SK-N-SH (cell line): Measurements from ENCODE around the gene RABL6.

Experiments used
- ELF1 ChIP-seq: IDR thresholded peaks from 2 replicates; pipeline ENCODE4 v1.4.0; 2012
- GABPA ChIP-seq: IDR thresholded peaks from 2 replicates; pipeline ENCODE4 v1.4.0; 2012; ENCODE audit warnings: low read depth, mild to moderate bottlenecking
- MEF2A ChIP-seq: IDR thresholded peaks from 2 replicates; pipeline ENCODE4 v1.4.0; 2012; ENCODE audit warnings: low read depth, borderline replicate concordance
- RAD21 ChIP-seq: IDR thresholded peaks from 2 replicates; pipeline ENCODE4 v1.6.1; 2012; ENCODE audit warnings: mild to moderate bottlenecking, low read length
- RXRA ChIP-seq: IDR thresholded peaks from 2 replicates; pipeline ENCODE4 v1.4.0; 2012; ENCODE audit warnings: low read depth, mild to moderate bottlenecking, borderline replicate concordance
- SIN3A ChIP-seq: IDR thresholded peaks from 2 replicates; pipeline ENCODE4 v1.6.1; 2012; ENCODE audit warnings: low read depth, mild to moderate bottlenecking, low read length, moderate library complexity, borderline replicate concordance
- TEAD4 ChIP-seq: IDR thresholded peaks from 2 replicates; pipeline ENCODE4 v1.4.0; 2012; ENCODE audit warnings: mild to moderate bottlenecking, borderline replicate concordance; ENCODE audit not compliant: insufficient read depth
- YY1 ChIP-seq: IDR thresholded peaks from 2 replicates; pipeline ENCODE4 v1.4.0; 2012; ENCODE audit warnings: low read depth, mild to moderate bottlenecking
- TF ChIP-seq, protein P1 (sequence below): fragments of 200-600 bp; sonication (generic); IDR thresholded peaks from 2 replicates; pipeline ENCODE4 v1.6.1; 2017; ENCODE audit warnings: antibody characterized with exemption, mild to moderate bottlenecking, moderate library complexity

DNA sequence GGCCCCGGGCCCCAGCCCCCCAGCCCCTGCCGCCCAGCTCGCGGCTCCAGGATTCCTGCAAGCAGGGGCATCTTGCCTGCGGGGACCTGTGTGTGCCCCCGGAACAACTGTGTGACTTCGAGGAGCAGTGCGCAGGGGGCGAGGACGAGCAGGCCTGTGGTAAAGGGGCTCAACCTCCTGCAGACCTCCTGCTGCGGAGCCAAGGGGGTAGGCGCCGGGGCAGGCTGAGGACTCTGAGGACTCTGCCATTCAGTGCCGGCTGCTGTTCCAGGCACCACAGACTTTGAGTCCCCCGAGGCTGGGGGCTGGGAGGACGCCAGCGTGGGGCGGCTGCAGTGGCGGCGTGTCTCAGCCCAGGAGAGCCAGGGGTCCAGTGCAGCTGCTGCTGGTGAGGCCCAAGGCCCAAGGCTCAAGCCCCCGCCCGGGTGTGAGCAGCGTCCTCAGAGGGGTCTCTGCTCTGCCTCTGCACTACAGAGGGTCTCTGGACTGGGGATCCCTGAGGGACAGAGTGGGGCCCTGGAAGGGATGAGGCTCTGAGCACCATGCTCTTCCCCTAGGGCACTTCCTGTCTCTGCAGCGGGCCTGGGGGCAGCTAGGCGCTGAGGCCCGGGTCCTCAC is 47.8 kb downstream of the RABL6 start:
- TF ChIP-seq RAD21 = no peak
- TF ChIP-seq, protein P1, sequence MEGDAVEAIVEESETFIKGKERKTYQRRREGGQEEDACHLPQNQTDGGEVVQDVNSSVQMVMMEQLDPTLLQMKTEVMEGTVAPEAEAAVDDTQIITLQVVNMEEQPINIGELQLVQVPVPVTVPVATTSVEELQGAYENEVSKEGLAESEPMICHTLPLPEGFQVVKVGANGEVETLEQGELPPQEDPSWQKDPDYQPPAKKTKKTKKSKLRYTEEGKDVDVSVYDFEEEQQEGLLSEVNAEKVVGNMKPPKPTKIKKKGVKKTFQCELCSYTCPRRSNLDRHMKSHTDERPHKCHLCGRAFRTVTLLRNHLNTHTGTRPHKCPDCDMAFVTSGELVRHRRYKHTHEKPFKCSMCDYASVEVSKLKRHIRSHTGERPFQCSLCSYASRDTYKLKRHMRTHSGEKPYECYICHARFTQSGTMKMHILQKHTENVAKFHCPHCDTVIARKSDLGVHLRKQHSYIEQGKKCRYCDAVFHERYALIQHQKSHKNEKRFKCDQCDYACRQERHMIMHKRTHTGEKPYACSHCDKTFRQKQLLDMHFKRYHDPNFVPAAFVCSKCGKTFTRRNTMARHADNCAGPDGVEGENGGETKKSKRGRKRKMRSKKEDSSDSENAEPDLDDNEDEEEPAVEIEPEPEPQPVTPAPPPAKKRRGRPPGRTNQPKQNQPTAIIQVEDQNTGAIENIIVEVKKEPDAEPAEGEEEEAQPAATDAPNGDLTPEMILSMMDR = no peak
- no peak for TF ChIP-seq YY1
- no peak for TF ChIP-seq SIN3A
- no peak for TF ChIP-seq RXRA
- no peak for TF ChIP-seq MEF2A
- no peak for TF ChIP-seq ELF1
- no peak for TF ChIP-seq GABPA
- no peak for TF ChIP-seq TEAD4
